K562 (cell line): ENCODE results near the gene PEX10. TPM values are rescaled to one million over a fixed set of nuclear protein-coding genes. Genes with fewer than 3 reads are reported as not detected.

Experiments
- ARID3B ChIP-seq: fragments of 250-450 bp; sonication (Bioruptor Pico); IDR thresholded peaks from 2 replicates; pipeline ENCODE4 v1.4.0; 2020; ENCODE audit warnings: borderline replicate concordance
- CTCF ChIP-seq, 3 experiments: IDR thresholded peaks in 2 of 3; conservative IDR thresholded peaks in 1 of 3; 2 replicates each; pipeline ENCODE4 v1.5.1; 2011 to 2012; ENCODE audit warnings: low read length in 3 of 3, mild to moderate bottlenecking in 3 of 3, control low read depth in 2 of 3, improper control_type of control experiment in 1 of 3, inconsistent platforms in 1 of 3, low read depth in 1 of 3, mixed read lengths in 1 of 3, moderate library complexity in 1 of 3; ENCODE audit not compliant: insufficient read depth in 2 of 3
- FOXA3 ChIP-seq, 2 experiments: fragments of 450-650 bp in 1 of 2; sonication (generic) in 1 of 2; formaldehyde crosslinking; IDR thresholded peaks in 1 of 2; conservative IDR thresholded peaks in 1 of 2; 2 replicates each; pipeline versions ENCODE4 v1.4.0 to v1.8.0; 2020 to 2022; ENCODE audit warnings: mild to moderate bottlenecking in 2 of 2, missing genetic modification reagents in 1 of 2
- GABPB1 ChIP-seq: sonication (generic); formaldehyde crosslinking; IDR thresholded peaks from 2 replicates; pipeline ENCODE4 v1.8.0; 2022; ENCODE audit warnings: mild to moderate bottlenecking, missing genetic modification reagents
- ID3 ChIP-seq, 2 experiments: fragments of 250-450 bp in 1 of 2; fragments of 450-650 bp in 1 of 2; sonication (Bioruptor Pico) in 1 of 2; IDR thresholded peaks; 2 replicates each; pipeline versions ENCODE4 v1.6.1 to v1.8.0; 2016 to 2021; ENCODE audit warnings: mild to moderate bottlenecking in 2 of 2, moderate library complexity in 2 of 2, missing compliant biosample characterization in 1 of 2, missing genetic modification characterization in 1 of 2
- RB1 ChIP-seq: fragments of 450-650 bp; IDR thresholded peaks from 2 replicates; pipeline ENCODE4 v1.6.1; 2017; ENCODE audit warnings: low read depth, mild to moderate bottlenecking
- SMC3 ChIP-seq: conservative IDR thresholded peaks from 2 replicates; pipeline ENCODE4 v1.6.1; 2011; ENCODE audit warnings: low read depth, low read length, improper control_type of control experiment; ENCODE audit not compliant: insufficient read depth
- TFAP4 ChIP-seq: sonication (generic); formaldehyde crosslinking; IDR thresholded peaks from 2 replicates; pipeline ENCODE4 v1.8.0; 2022; ENCODE audit warnings: missing genetic modification reagents, mild to moderate bottlenecking, moderate library complexity, borderline replicate concordance
- VEZF1 ChIP-seq: fragments of 200-800 bp; sonication (Bioruptor generic); IDR thresholded peaks from 2 replicates; pipeline ENCODE4 v1.6.1; 2017; ENCODE audit warnings: missing genetic modification characterization, missing compliant biosample characterization
- ZNF77 ChIP-seq: fragments of 250-450 bp; sonication (Bioruptor Pico); IDR thresholded peaks from 2 replicates; pipeline ENCODE4 v1.5.0; 2020
- polyA plus RNA-seq, 8 experiments: library from polyadenylated mRNA; depleted of rRNA in 4 of 8; stranded (reverse) in 5 of 8; unstranded in 3 of 8; fragments of >200 nt; fragmentation: Nextera tagmentation in 2 of 8; fragmentation: Illumina TruSeq in 1 of 8; extraction: Ambion mirVana in 2 of 8; extraction: Trizol in 1 of 8; gene quantifications; 2 replicates each; pipeline versions ENCODE4 v1.2.1 to v1.2.3, GENCODE V29; 2011 to 2014; ENCODE audit warnings: inconsistent platforms in 1 of 8, missing spikeins in 1 of 8
- total RNA-seq, 7 experiments: library from RNA; depleted of rRNA in 6 of 7; stranded (reverse); fragments of >200 nt in 6 of 7; fragmentation: Illumina TruSeq in 2 of 7; extraction: Trizol in 2 of 7; gene quantifications; 2 replicates each; pipeline versions ENCODE4 v1.2.1 to v1.2.3, GENCODE V29; 2011 to 2021; ENCODE audit warnings: low replicate concordance in 1 of 7

The PEX10 gene
- total and polyA plus RNA-seq, 9 of the 15 experiments (the other 6 are each of a cell fraction or from before 2014, with no cell fraction given): 0.03 to 26.2 (median 8.7) TPM

GRCh38 chr1:2414297-2414958 is 2.1 kb upstream of the PEX10 start (continued):
- TF ChIP-seq TFAP4 (CRISPR knock-in tag): peak; percentile 51
- peak; percentile 96 for TF ChIP-seq SMC3
- TF ChIP-seq FOXA3 (CRISPR knock-in tag; conservative IDR thresholded peaks at IDR 0.05 in 1 of 2, IDR thresholded peaks at IDR 0.05 in 1 of 2): no peak
- no peak for TF ChIP-seq ARID3B (CRISPR knock-in tag)
- peak; percentile 90 to 98 (median 92) for TF ChIP-seq CTCF (IDR thresholded peaks at IDR 0.05 in 2 of 3, conservative IDR thresholded peaks at IDR 0.05 in 1 of 3; ENCODE audit: insufficient read depth in 2 of 3, low read depth in 1 of 3, low read length in 3 of 3)
- peak; percentile 52; the same call in 1 of the 2 replicates for TF ChIP-seq GABPB1 (CRISPR knock-in tag)
- 0 out of 2 replicates have a peak, but pooled peaks have one; percentile 21 for TF ChIP-seq VEZF1 (CRISPR knock-in tag)
- TF ChIP-seq ID3 (CRISPR knock-in tag; IDR thresholded peaks at IDR 0.05): no peak
- TF ChIP-seq ID3 (tag; IDR thresholded peaks at IDR 0.05): 0 out of 2 replicates have a peak, but pooled peaks have one; percentile 21
- peak; percentile 74 for TF ChIP-seq RB1
- no peak for TF ChIP-seq ZNF77
